GM12891 (cell line): ENCODE measurements around the gene KCNJ5.

Experiments used
- POLR2A ChIP-seq: IDR thresholded peaks from 2 replicates; pipeline ENCODE4 v1.6.1; 2011; ENCODE audit warnings: low read depth, low read length, control low read depth
- POLR2AphosphoS5 ChIP-seq: IDR thresholded peaks from 2 replicates; pipeline ENCODE4 v1.6.1; 2011; ENCODE audit warnings: low read depth, low read length, control low read depth
- TAF1 ChIP-seq: IDR thresholded peaks from 2 replicates; pipeline ENCODE4 v1.6.1; 2011; ENCODE audit warnings: low read depth, low read length, control low read depth

GRCh38 chr11:128882451-128882850 lies 8.7 kb upstream of the KCNJ5 start:
- TF ChIP-seq POLR2AphosphoS5 (no peak), POLR2A (no peak), TAF1 (no peak)
